M059J (cell line): ENCODE data around the gene PKP4. TPM values are rescaled to one million over a fixed set of nuclear protein-coding genes. Genes with fewer than 3 reads are reported as not detected.

Experiments used
- DNase-seq: peaks from one replicate; pipeline ENCODE4 v3.0.0-alpha.2; 2012; ENCODE audit warnings: low read depth
- total RNA-seq: library from RNA; depleted of rRNA; stranded (reverse); fragments of >200 nt; shearing (Covaris generic); gene quantifications from 2 replicates; pipeline ENCODE4 v1.2.3, GENCODE V29; 2014

PKP4 gene
- total RNA-seq, 1 experiment from 2014 or later, result 19.2 TPM

DNA sequence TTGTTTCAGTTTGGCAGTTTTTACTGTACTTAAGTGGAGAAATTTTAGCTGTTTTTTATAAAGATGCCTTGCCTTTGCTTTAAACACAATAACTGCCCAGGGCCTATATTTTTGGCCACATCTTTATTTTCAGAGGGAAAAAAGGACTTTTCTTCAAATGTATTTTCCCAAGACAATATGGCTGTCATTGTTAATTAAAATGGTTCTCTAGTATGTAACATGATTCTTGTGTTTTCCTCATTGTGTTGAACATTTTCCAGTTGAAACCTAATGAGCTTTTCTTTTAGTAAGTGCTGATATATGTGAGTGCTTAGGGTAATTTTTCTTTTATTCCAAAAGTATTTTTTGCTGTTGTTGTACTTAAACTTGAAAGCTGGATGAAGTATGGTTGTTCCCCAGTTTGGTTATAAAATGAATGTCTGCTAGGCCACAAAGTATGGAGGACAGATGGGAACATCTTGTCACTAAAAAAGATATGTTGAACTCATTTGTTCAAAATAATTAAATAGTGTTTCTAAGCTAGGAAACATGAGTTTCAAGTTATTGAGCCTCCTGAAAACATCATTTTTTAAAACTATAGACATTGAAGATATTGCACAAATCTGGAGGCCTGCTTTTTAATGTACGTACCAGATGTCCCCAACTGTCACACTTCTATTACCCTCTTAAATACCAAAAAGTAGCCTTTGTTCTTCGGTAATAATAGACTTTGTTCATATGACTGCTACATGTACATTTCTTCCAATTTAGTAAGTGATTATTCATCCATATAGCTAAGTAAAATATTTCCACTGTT, 190.9 kb downstream of the PKP4 start:
- no peak for DNase-seq

DNA sequence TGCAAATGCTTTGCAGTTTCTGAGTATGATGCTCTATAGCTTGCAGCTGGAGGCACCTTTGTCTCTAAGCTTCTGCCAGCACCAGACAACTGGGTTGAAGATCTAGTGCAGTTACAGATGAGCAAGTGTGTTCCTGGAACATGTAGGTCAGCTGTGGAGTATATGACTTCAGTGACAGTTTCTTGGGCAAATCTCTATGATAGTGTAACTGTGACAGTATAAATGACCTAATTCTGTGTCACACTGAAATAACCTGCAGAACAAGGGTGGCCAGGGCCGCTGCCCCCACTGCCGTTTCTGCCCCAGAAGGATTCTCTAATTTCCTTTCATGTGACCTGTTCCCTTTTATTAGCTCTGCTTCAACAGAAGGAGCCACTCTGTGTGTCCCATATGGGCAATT, 193.1 kb downstream of the PKP4 start:
- no peak for DNase-seq

DNA sequence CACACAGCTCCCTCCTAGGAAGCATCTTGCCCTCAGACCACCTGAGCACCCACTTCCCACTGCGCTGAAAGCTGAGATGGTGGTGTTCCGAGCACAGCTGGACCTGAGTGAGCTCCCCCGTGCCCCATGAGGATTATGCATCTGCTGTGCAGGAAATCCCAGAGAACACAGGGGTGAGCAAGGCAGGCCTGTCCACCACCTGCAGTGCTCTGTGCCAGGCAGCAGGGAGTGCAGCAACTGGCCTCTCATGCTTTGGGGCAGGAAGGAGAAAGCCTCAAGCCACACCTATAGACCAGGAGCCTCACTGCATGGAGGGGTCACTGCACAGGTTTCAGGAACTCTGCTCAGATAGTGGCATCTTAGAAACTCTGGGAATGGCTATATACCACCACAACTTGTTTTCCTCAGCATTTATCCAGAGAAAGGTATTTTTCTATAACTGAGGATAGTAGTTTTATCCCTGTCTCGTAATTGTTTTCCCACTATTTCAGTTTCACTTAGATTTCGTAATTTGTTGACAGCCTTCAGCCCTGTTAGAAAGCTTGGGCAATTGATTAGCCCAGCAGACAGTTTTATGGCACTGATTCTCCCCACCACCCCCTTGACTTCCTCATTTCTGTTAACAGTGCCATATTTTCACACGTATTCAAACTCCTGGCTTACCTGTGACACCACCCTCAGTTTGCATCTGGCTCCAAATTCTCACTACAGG, 194.1 kb downstream of the PKP4 start:
- DNase-seq, result no peak

DNA sequence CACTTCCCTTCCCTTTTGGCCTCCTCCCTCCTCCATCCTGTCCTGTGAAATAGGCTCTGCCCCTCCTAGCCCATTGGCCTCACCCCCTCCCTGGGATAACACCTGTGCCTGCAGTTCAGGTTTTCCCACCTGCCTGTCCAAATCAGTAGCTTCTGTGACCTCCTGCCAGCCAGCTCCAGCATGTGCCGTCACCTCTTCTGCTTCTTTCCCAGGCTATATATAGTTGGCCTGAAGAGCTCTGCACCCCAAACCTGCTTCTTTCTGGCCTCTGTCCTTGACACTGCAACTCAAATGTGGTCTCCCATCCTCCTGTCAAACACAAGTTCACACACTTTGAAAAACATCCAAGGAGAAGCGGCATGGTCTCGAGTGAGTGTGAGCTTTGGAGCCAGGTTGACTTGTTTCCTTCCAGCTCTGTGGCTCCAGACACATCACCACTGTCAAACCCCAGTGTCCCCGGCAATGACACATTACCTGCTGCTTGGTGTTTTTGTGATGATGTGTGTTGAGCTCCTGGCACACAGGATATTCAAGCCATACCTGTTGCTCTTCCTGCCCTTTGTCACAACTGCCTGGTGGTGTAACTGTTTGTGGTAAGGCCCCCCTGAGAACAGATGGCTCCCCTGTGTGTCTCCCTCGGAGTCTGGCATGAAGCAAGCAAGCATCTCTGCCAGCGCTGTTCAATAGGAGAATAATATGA, 194.8 kb downstream of the PKP4 start:
- no peak for DNase-seq

DNA sequence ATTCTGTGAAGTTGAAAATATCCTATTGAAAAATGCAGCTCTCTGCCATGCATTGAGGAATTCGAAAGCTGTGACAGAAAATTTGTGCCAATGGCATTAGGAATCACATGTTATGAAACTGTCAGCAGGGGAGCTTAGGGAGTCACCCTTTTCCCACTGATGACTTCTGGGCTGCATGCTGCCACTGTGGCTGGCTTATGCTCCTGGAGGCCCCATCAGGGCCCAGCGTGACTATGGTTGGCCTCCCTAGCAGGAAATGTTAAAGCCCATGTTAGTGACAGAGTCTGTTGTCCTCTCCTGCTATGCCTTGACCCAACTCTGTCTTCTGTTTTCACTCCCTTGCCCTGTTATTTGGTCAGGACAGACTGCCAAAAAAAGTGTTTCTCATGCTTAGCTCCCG, 198.9 kb downstream of the PKP4 start:
- DNase-seq, result no peak

DNA sequence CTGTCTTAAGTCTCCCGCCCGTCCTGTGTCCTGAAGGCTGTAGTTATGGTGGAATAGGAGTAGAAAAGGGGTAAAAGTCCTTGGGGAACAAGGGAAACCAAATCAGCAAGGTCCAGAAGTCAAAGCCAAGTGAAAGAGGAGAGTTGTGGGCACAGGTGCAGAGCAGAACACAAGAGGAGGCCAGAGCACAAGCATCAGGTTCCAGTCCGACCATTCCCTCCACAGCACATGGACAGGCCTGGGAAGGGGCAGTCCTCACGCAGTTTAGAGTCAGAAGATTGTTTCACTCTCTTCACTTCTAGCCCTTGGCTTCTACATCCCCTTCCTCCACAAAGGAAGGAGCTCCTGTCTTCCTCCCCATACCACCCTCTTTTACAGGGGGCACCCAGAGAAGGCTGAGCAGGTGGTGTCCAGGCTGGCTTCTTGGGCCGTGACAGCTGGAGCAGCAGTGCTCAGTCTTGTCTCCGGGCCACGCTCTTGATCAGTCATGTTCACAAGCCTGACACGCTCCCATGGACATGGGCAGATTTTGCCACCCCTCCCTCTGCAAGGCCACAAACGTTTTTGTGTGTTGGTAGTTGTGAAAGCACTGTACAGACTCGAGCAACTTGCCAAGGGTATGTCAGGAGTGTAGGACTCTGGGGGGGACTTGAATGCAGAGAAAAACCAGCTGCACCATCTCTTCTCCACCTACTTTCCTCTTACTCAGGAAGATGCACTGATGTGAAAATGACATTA, 199.9 kb downstream of the PKP4 start:
- no peak for DNase-seq

DNA sequence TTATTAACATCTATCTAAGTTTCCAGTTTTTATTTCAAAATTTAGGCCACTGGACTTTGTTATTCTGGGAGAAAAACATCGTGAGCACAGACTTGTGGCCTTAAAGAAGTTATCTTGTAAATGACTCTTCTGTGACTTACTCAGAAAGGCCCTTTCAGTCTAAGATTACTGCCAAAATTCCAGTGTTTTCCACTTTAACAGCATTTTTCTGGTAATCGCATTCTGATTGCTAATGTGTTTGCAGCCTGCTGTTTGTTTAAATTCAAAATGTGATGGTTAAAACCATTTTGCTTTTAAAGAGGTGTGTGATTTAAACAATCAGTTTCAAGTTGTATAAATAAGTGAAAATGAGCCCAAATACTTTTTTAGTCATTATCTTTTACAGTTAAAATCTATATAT, 201.6 kb downstream of the PKP4 start:
- no peak for DNase-seq

DNA sequence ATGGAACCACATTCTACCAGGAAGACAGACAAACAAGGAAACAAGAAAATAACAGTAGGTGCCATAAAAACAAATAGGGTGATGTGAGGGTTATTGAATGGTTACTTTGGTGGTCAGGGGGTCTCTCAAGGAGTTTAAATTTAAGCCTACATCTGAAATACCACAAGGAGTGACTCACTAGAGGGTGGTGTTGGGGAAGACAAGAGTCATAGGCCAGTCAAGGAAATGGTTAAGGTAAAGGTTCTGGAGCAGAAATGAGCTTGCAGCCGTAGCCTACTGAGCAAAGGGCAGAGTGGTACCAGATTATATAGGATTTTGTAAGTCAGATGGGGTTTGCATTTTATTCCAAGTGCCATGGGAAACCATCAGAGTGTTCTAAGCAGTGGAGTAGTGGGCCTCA, 202.7 kb downstream of the PKP4 start:
- DNase-seq, result peak; percentile 5

DNA sequence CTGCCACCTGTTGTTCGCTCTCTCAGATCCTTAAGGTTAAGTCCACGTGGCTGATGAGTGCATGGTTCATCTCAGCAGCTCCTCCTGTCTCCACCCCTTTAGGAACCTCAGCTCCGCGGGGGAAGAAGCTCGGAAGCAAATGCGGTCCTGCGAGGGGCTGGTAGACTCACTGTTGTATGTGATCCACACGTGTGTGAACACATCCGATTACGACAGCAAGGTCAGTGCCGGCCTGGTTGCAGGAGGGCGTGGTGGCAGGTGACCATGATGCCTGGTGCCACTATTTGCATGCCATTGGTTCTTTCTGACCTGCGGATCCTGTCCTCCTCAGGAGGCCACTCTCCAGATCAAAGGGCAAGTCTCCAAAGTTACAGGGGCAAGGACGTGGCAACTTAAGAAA, 204.5 kb downstream of the PKP4 start:
- DNase-seq, result no peak

DNA sequence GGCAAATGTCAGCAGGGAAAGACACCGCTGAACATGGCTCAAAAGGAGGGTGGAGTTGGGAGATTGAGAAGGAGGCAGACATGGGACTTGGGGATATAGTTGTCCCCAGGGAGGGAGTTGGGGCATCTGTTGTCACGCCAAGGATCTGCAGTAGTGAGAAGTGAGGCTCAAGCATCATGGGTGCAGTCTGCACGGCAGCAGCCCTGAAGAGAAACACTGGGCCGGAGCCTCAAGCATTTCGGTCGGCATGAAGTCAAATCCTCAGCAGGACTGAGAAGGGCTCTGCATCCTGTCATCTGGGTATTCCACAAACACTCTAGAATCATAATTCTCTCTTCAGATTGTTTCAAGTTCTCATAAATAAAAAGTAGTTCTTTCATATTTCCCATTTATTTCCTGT, 205.7 kb downstream of the PKP4 start:
- no peak for DNase-seq

DNA sequence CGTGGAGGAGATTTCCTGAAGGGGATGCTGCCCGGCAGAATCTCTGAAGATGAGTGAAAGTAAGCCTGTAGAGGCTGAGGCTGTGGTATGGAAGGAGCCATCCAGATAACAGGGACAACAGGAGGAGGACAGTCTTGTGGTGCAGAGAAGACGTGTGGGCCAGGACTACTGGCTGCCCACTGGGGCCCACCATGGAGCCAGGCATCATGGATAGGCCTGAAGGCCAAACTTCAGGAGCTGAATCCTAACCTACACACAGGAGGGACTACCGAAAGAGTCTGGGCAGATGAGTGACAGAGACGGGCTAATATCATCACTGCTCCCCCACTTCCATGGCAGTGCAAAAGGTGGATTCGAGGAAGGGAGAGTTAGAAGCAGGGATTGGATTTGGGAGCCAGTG, 207.0 kb downstream of the PKP4 start:
- no peak for DNase-seq

DNA sequence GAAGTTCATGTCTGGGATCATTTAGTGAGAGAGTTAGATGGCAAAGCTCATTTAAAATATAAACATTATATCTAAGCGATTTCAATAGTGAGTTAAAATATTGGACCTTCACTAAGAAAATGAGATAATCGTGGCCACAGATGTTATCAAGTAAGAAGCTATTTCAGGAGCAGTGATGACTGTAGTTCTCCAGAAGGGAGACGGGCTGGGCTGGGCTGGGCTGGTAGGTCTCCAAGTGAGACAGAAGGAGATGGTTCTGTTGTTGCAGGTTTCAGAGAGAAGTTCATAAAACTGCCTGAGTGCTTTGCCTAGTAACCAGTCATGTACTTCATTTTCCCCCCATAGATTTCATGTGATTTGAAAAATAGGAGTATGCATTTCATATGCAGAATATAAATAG, 208.2 kb downstream of the PKP4 start:
- DNase-seq, result peak; percentile 38

DNA sequence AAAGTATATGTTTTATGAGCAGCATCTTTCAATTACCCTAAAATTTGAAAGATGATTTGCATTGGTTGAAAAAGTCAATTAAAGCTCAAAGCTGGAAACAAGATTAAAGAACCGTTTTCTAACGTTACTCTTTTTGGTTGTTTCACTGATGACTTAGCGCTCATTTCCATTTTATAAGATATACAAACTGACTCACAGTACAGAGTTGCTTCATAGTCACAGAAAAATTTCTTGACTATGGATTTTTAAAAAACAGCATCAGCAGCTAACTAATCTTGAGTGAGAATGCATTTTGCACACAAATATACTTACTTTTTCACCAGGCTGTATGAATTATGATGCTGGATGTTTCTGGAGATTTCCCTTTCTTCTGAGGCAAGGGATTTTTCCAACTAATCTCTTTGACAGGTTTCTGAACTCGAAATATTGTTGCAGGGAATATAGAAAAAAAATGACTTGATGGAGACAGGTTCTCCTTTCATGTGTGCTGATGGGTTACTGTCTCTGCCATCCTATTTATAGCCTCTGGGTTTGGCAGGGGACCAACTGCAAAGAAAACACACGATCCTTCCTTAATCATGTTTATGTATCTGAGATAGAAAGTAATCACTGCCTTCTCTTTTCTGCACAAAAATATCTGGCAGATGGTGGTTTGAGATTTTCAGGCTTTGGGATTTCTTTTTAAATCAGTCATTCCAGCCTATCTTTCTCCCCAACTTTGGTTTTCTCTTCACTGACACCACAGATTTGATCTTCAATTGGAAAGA, 209.0 kb downstream of the PKP4 start:
- peak; percentile 32 for DNase-seq

DNA sequence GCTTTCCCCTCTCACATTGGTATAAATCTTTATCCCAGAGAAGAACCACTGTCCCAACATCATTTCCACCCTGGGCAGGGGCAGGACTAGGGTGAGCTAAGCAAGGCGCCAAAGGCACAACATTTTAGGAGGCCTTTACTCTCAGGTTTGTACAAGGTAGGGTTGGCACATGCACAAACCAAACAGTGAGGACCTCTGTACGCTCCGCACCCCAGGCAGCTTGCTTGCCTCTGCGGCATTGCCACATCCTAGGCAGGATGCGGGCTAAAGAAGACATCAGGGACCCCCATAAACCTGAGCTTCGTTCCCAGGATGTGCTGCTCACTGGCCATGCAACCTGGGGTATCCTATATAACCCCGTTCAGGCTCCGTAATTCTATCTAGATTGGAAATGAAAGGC, 210.2 kb downstream of the PKP4 start:
- DNase-seq, result no peak

DNA sequence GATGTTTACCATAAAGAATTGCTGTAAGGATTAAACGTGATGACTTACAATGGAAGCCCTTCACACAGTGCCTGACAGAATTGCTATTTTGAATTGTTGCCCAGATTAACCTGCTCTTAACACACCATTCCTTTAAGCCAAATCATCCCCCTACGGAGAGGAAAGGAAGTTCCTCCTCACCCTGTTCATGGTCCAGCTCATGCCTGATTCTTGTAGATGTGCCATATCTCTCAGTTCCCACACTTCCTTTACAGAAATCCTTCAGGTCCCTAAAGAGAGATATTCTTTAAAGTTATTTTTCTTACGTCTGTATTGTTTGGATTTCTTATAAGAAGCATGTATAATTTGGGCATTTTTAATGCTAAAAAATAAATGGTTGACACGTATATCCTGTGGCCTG, 210.8 kb downstream of the PKP4 start:
- DNase-seq, result peak; percentile 75

DNA sequence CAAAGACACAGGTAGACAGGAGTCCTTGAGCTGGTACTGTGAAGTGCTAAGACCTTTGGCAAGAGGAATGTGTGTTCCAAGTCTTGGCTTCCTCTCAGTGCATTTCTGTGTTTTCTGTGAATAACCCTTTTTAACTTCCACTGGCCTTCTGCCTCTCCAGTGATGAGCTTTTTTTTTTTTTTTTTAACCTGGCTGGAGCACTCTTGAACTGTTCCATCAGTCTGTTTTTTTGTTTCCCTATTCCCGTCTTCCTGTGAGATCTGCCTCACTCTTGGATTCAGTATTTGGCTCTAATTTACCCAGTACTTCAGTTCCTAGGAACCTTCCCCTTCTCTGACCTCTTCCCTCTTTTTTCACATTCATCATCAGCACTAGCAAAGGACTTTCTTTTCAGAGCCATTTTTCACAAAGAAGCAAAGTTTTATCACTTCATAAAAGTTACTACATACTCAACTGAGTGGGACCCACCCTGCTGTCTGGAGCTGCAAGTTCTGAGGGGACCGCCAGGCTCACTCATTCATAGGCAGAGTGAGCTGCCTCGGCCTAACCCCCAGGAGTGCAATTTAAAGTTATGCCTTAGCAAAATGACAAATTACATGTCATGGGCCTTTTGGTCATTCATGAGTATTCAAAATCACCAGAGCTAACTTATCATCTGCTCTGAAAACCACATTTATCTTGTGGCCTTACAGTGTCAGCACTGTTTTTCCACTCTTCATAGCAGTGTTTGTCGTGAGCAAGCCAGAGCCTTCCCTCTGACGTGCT, 211.4 kb downstream of the PKP4 start:
- DNase-seq, result no peak

DNA sequence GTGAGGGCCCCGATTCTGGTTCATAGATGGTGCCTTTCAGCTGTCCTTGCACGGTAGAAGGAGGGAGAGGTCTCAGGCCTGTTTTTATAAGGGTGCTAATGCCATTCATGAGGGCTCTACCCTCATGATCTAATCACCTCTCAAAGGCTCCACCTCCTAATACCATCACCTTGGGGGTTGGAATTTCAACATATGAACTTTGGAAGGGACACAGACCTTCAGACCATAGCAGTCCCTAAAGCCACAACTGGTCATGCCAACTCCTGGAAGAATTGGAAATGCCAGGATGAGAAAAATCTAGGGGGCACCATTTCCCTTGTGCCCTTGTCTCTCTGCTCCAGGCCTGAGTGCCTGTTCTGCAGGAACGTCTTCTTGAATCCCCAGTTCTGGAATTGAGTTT, 213.5 kb downstream of the PKP4 start:
- DNase-seq, result no peak

DNA sequence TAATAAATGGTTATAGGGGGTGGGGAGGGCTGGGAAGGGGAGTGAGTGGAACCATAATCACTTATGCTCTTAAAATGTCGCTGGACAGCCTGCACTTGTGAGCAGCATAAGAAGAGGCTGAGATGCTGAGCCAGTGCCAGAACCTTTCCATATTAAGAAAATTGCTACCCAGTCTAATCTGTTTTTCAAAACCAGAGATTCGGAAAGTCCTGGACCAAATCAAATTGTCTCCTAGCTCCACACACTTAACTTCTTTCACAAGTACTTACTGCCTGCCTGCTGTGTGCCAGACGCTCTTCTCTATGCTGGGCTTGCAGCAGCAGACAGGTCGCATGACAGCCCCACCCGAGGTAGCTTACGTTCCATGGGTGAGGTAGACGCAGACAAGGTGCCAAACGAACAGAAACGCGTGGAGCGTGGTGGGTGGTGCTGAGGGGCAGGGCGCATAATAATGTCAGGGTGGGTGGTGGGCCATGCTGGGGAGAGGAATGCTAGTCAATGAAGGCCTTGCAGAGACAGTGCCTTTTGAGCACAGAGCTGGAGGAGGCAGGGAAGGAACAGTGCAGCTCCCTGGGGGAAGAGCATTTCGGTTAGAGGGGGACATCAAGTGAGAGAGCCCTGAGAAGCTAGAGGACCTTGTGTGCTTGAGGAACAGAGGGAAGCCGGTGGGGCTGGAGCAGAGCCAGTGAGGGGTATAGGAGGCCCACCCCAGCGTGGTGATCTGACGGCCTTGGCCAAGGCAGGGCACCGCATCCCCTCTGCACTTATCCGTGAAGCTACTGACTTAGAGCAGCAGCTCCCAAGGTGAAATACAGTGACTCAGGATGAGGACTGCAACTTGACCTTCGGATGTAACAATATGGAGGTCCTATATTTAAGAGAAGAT, 214.9 kb downstream of the PKP4 start:
- no peak for DNase-seq

DNA sequence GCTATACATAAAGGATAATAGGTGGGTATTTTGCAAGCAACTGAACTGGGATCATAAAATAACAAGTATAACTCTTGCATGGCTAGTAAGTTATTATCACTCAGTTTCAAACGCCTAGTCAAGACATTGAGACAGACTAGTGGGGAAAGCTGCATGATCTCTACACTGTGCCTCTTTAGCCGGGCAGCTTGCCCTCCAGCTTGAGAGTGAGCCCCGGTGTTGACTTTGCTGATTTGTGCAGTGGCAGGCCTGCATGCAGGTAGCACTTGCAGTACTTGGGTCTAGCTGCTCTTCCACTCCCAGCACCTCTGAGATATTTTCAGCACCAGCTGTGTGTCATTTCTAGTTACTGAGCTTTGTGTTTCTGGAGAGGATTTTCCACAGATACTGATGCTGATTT, 219.5 kb downstream of the PKP4 start:
- no peak for DNase-seq

DNA sequence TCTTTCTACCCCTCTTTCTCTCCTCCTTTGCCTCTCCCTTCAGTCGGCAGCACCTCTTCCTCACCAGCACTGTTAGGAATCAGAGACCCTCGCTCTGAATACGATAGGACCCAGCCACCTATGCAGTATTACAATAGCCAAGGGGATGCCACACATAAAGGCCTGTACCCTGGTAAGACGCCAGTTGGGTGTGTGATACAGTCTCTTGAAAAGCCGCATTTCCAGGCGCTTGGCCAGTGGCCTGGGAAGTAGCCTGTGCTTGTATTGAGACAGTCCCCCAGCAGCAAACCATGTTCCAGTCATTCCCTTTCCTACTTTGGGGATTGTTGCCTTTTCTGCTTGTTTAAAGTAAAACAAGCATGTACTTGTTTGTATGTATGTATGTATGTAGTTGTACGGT, 219.9 kb downstream of the PKP4 start:
- DNase-seq, result no peak
